Calu3 (cell line): ENCODE data around the gene SFMBT2. TPM values are rescaled to one million over a fixed set of nuclear protein-coding genes. Genes with fewer than 3 reads are reported as not detected.

Source experiments
- BruUV-seq: library from RNA; stranded (reverse); fragments of 400-500 nt; replicated peaks from 2 replicates; lab custom pipeline; 2021; lab: Mats Ljungman, UMichigan
- CTCF ChIA-PET: fragments of 300-600 bp; sonication (Branson Sonifier 250); formaldehyde crosslinking; loops from one replicate; lab custom pipeline; 2022; ENCODE audit warnings: antibody characterized with exemption; lab: Charles Lee
- DNase-seq: peaks from one replicate; pipeline ENCODE4 v3.0.0; 2022
- H3K27ac Mint-ChIP-seq: one replicate; pipeline ENCODE4 v1.8.0; 2022; ENCODE audit warnings: mixed read lengths; ENCODE audit not compliant: unreplicated experiment
- H3K27me3 Mint-ChIP-seq: one replicate; pipeline ENCODE4 v1.8.0; 2022; ENCODE audit warnings: mixed read lengths; ENCODE audit not compliant: unreplicated experiment
- H3K36me3 Mint-ChIP-seq: one replicate; pipeline ENCODE4 v1.8.0; 2022; ENCODE audit warnings: mild to moderate bottlenecking, moderate library complexity, mixed read lengths; ENCODE audit not compliant: insufficient read depth, unreplicated experiment
- H3K4me1 Mint-ChIP-seq: one replicate; pipeline ENCODE4 v1.8.0; 2022; ENCODE audit warnings: mild to moderate bottlenecking, low read depth, mixed read lengths; ENCODE audit not compliant: unreplicated experiment
- H3K4me3 Mint-ChIP-seq: one replicate; pipeline ENCODE4 v1.8.0; 2022; ENCODE audit warnings: mild to moderate bottlenecking, low read depth, moderate library complexity, mixed read lengths; ENCODE audit not compliant: unreplicated experiment
- H3K9me3 Mint-ChIP-seq: one replicate; pipeline ENCODE4 v1.8.0; 2022; ENCODE audit warnings: low read depth, mixed read lengths; ENCODE audit not compliant: unreplicated experiment
- intact Hi-C: fragments of 100-400 bp; cut with micrococcal nuclease; formaldehyde crosslinking; loops from one replicate; pipeline ENCODE4 v1.10.0; 2022; ENCODE audit not compliant: unreplicated experiment
- total RNA-seq: library from RNA; stranded (reverse); gene quantifications from 2 replicates; pipeline ENCODE4 v1.2.3, GENCODE V29; 2022
- TF ChIP-seq, protein P1 (sequence below): fragments of 200-600 bp; IDR thresholded peaks from one replicate; pipeline ENCODE4 v1.8.0; 2022; ENCODE audit warnings: antibody characterized with exemption; ENCODE audit not compliant: unreplicated experiment

SFMBT2 gene
- total RNA-seq, 1 experiment from 2014 or later: 0.64 TPM

DNA sequence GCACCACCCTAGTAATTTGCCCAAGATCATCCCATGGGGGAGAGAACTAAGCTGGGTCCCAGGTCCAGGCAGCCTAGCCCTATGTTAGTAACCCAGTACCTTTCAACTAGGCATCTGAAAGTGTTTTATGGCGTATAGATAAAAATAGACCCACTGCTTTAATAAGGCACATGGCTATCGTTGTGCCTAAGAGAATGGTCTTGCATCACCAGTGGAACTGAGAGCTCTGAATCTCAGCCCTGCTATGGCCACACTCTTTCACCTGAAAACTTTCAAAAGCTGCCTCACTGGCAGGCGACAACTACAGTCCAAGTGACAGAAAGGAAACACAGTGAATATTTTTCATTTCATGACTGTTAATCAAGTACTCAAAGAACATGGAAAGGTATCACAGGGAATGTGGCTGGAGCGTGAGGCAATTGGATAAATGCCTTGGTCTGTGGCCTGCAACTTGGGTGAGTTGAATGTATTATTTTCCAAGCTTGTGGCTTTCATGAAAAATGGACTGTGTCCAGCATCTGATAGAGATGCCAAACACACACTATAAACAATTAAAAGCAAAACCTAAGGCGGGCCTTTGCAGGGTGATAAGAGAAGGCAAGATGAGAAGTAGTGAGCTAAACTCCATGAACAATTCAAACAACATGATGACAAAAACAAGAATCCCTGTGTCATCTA lies 18.0 kb upstream of the SFMBT2 start:
- DNase-seq: no peak
- Mint-ChIP-seq H3K27ac (no peak overlapping the region), H3K27me3 (peaks cover 53% of the 10 kb centered on the region), H3K9me3 (no peaks in the 10 kb centered on the region), H3K36me3 (no peaks in the 10 kb centered on the region), H3K4me3 (no peak overlapping the region), H3K4me1 (no peaks in the 10 kb centered on the region)
- intact Hi-C loops: no loop called here
- no TSS peak for BruUV-seq
- TF ChIP-seq, protein P1, sequence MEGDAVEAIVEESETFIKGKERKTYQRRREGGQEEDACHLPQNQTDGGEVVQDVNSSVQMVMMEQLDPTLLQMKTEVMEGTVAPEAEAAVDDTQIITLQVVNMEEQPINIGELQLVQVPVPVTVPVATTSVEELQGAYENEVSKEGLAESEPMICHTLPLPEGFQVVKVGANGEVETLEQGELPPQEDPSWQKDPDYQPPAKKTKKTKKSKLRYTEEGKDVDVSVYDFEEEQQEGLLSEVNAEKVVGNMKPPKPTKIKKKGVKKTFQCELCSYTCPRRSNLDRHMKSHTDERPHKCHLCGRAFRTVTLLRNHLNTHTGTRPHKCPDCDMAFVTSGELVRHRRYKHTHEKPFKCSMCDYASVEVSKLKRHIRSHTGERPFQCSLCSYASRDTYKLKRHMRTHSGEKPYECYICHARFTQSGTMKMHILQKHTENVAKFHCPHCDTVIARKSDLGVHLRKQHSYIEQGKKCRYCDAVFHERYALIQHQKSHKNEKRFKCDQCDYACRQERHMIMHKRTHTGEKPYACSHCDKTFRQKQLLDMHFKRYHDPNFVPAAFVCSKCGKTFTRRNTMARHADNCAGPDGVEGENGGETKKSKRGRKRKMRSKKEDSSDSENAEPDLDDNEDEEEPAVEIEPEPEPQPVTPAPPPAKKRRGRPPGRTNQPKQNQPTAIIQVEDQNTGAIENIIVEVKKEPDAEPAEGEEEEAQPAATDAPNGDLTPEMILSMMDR: no peak
- CTCF ChIA-PET: interaction anchor here (0.7 kb wide), 1 partner anchor 783 kb away, joined by 3 read pairs; no protein-coding TSS in a partner anchor

DNA sequence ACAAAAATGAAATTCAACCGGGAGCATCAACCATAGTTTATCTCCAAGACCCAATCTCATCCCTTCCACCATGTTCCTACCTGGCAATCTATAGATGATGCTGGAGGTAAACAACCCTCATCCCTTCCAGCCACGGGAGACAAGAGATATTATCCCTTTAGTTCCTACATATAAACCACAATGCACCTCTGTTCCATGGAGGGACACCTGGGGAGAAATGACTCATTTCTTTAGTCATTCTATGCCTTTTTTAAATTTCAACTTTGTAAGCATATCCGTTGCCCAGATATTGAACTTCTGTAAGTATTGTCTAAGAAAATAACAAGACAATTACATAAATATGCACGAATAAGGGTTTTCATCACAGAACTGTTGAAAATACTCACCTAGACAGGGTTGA lies 15.5 kb upstream of the SFMBT2 start:
- no peak overlapping the region for H3K27ac Mint-ChIP-seq
- TF ChIP-seq, protein P1: no peak
- H3K4me1 Mint-ChIP-seq: no peaks in the 10 kb centered on the region
- no peak for DNase-seq
- no peaks in the 10 kb centered on the region for H3K9me3 Mint-ChIP-seq
- CTCF ChIA-PET: no interaction called here
- no TSS peak for BruUV-seq
- no peaks in the 10 kb centered on the region for H3K36me3 Mint-ChIP-seq
- peaks cover 52% of the 10 kb centered on the region for H3K27me3 Mint-ChIP-seq
- intact Hi-C loops: no loop called here
- no peak overlapping the region for H3K4me3 Mint-ChIP-seq

DNA sequence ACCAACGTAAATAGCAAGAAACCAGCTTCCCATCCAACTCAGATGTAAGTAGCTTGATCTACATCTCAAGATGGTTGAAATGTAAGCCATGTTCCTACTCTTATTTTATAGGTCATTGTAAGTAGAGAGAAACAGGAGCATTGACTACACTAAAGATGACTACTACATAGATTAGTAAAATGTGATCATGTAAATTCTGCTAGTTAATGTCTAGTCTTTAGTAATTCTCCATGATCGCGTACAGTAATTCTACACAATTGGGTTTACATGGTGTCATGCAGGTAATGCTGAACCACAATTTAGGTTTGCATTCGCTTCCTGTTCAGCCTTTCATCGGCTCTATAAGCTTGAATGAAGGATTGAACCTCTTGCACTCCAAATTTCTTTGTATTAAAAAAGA lies 14.9 kb upstream of the SFMBT2 start:
- peaks cover 59% of the 10 kb centered on the region for H3K27me3 Mint-ChIP-seq
- H3K4me1 Mint-ChIP-seq: no peaks in the 10 kb centered on the region
- DNase-seq: no peak
- BruUV-seq: no TSS peak
- no peaks in the 10 kb centered on the region for H3K9me3 Mint-ChIP-seq
- H3K27ac Mint-ChIP-seq: no peak overlapping the region
- no peaks in the 10 kb centered on the region for H3K36me3 Mint-ChIP-seq
- intact Hi-C loops: no loop called here
- TF ChIP-seq, protein P1: no peak
- CTCF ChIA-PET: no interaction called here
- H3K4me3 Mint-ChIP-seq: no peak overlapping the region

DNA sequence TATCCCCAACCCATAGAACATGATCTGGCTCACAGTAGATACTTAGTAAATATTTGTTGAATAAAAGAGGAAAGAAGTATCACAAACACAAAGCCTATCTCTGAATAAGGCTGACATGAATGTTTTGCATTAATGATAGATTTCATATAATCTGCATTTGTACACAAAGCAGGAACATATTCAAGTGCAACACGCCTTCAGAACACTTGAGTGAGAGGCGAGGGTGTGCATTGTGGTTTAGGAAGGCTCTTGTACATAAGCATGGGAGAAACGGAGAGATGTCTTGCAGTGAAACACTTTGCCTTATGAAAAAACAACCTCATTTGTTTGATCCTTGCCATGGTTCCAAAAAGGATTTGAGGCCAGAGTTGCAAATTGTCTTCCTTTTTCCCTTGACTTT lies 14.1 kb upstream of the SFMBT2 start:
- H3K27me3 Mint-ChIP-seq: peaks cover 66% of the 10 kb centered on the region
- CTCF ChIA-PET: no interaction called here
- no peaks in the 10 kb centered on the region for H3K9me3 Mint-ChIP-seq
- intact Hi-C loops: no loop called here
- TF ChIP-seq, protein P1: no peak
- H3K27ac Mint-ChIP-seq: no peak overlapping the region
- H3K4me3 Mint-ChIP-seq: no peak overlapping the region
- no peak for DNase-seq
- H3K4me1 Mint-ChIP-seq: no peaks in the 10 kb centered on the region
- no peaks in the 10 kb centered on the region for H3K36me3 Mint-ChIP-seq
- no TSS peak for BruUV-seq
